Stimulated activated CD8-positive, alpha-beta memory T cell treated with anti-CD3 and anti-CD28 coated beads, Interleukin-2, amount 100 ng/mL, for 1 hour (primary cell): ENCODE data around the gene TAS2R39.
A peak's percentile ranks its signal among the peaks of the same experiment; 100 is the strongest.
"Not testable (repeated sequence)": the region's sequence is repeated elsewhere in the genome, so short reads cannot be mapped to it uniquely, and the experiment has no call there.

Experiments
- DNase-seq, 2 donors: peaks; one replicate each; pipeline ENCODE4 v3.0.0-alpha.2; 2020; ENCODE audit warnings: low read depth in 2 of 2

The TAS2R39 gene

DNA sequence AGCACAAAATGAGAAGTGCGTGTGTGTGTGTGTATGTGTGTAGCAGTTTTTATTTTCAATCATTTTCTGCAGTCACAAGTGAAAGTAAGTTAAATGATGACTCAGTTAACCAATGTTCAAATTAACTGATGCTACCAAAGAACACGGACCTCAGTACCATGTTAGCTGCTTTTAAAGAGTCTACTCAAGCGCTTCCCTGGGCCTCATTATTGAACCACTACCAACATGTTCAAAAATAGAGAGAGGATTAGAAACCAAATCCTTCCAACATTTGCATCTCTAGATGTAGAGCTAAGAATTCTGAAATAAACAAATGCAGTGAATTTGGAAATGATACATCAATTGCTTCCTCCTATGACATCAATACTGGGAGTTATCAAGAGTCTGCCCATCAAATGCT lies at the start of gene TAS2R39:
TSS of gene TAS2R39 (plus strand) at position 396 of the 400 bp plus-strand sequence. CDS start at position 396, 0 bp downstream.
- no peak for DNase-seq

DNA sequence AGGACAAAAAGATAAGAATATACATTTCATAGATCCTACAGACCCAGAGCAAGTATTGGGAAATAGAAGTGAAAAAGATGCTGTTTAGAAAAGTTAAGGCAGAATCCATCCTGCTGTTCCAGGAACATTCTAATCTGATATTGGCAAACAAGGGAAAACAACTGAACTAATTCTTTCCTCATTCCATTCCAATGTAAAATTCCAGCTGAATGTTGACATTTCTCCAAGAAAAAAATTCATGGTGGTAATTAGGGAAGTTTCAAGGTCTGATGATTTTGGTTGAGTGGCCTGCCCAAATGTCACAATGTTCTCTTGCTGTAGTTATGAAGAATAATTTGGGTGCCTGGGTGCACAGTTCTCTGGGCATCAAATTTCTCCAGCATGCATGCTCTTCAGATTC lies 36.1 kb upstream of the TAS2R39 start:
- no peak for DNase-seq

DNA sequence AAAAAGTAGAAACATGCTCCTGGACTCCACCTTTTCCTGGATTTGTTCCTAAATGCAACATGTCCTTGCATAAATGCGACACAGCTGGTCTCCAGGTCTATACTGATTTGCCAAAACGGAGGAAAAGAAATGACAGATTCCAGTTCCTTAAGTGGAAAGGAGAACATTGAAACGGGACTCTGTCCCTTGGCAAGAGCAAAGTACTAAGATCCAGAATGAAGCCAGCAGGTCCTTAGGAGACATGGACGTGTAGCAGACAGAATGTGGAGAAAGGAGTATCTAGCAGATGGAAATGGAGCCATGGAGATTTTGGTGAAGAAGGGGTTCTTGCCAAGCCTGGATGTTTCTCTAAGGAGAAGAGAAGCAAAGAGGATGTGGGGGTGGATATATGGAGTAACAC lies 35.2 kb upstream of the TAS2R39 start:
- DNase-seq = no peak

DNA sequence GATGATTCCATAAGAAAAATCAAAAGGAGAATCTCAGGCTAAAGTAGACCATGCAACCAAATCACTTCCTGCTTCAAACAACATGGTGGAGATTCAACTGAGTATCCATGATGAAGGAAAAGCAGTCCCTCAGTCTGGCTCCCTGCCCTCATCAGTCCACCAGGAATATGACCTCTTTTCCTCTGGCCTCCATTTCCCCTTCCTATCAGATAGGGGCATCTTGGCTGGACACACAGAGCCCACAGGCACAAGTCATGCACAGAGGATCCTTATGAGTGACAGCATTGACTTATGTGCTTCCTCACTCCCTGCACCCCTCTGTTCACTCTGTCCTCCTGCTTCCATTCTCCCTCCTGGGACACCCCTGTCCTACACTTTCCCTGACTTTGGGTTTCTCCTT lies 34.6 kb upstream of the TAS2R39 start:
- DNase-seq = no peak

DNA sequence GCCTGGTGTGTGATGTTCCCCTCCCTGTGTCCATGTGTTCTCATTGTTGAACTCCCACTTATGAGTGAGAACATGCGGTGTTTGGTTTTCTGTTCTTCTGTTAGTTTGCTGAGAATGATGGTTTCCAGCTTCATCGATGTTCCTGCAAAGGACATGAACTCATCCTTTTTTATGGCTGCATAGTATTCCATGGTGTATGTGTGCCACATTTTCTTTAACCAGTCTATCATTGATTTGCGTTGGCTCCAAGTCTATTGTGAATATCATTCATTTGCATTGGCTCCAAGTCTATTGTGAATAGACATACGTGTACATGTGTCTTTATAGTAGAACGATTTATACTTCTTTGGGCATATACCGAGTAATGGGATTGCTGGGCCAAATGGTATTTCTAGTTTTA lies 32.5 kb upstream of the TAS2R39 start:
- not testable (repeated sequence) for DNase-seq

DNA sequence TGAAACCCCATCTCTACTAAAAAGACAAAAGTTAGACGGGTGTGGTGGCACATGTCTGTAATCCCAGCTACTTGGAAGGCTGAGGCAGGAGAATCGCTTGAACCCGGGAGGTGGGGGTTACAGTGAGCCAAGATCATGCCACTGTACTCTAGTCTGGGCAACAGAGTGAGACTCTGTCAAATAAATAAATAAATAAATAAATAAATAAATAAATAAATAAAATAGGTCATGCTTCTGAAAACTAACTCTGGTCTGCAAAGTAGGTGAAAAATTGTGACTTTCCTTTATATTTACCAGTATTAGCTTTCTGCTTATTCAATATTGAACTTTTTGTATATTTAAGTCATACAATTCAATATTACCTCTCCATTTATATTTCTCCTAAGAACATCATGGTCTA lies 24.6 kb upstream of the TAS2R39 start:
- DNase-seq = not testable (repeated sequence)

DNA sequence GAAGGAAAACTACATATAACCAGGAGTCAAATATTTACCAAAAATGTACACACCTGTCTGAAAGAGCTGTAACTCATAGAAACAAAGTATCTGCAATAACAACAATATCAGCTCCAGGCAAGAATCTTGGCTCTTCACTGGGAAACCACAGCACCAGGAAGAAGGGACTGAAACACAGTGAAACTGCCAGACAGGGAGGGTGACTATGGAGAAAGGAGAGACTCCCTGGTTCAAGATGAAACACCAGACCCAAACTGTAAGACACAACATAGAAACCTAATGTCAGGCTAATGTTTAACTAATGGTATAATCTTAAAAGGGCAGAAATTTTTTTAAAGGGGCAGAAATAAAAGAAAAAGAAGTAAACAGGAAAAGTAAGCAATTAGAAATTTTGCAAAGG lies 11.5 kb upstream of the TAS2R39 start:
- no peak for DNase-seq

DNA sequence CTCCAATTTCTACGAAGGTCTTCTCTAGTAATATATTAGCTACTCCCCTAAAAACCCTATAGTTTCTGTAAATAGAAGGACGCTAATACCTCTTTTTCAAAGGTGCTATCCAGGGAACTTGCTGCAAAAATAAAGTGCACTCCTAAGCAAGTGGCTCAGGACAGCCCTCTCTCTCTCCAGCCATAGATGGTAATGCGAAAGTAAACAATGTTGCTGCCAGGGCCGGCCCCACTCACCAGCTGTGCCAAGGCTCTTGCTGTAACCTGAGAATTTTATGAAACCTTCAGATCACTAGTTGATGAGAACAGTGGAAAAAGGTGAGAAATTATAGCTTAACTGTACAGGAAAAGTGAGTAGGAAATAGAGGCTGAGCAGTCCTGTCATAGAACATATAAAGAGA lies 10.9 kb upstream of the TAS2R39 start:
- DNase-seq = no peak

DNA sequence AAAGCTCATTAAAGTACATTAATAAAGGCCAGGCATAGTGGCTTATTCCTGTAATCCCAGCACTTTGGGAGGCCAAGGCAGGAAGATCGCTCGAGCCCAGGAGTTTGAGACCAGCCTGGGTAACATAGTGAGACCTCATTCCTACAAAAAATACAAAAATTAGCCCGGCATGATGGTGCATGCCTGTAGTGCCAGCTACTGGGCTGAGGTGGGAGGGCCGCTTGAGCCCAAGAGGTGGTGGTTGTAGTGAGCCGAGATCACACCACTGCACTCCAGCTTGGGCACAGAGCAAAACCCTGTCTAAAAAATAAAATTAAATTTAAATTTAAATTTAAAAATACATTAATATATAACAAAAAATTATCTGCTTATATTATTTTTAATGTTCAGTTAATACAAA lies 7.1 kb upstream of the TAS2R39 start:
- no peak for DNase-seq

DNA sequence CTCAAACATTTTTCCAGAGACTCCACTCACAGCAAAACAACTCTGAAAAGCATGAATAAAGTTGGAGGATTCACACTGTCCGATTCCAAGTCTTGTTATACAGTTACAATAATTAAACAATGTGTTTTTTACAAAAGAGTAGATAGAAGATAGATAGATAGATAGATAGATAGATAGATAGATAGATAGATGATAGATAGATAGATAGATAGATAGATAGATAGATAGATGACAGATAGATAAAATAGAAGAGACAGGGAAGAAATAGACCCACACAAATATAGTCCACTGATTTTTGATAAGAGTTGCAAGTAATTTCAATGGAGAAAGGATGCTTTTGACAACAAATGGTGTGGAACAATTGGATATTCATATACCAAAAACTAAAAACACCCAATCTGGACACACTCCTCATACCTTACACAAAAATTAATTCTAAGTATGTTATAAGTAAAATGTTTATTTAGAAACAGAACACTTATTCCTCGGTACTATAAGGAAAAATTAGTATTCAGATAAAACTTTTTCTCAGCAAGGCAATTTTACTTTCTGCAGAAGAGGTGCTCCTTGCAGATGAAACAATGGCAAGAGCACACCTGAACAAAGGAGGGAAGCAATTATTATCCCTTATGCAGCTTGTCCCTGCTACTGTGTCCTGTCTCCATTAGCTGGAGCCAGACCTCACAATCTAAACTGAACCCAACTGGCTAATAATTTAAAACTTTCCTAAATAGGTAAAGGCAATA lies 5.7 kb upstream of the TAS2R39 start:
- no peak for DNase-seq

DNA sequence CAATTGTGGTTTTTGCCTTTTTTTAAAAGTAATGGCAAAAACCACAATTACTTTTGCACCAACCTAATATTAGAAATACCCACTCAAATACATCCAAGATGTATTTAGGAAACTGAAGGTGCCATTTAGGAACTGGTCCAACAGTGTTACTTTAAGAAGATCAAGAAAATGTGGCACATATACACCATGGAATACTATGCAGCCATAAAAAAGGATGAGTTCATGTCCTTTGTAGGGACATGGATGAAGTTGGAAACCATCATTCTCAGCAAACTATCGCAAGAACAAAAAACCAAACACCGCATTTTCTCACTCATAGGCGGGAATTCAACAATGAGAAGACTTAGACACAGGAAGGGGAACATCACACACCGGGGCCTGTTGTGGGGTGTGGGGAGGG lies 2.4 kb upstream of the TAS2R39 start:
- DNase-seq = not testable (repeated sequence)

DNA sequence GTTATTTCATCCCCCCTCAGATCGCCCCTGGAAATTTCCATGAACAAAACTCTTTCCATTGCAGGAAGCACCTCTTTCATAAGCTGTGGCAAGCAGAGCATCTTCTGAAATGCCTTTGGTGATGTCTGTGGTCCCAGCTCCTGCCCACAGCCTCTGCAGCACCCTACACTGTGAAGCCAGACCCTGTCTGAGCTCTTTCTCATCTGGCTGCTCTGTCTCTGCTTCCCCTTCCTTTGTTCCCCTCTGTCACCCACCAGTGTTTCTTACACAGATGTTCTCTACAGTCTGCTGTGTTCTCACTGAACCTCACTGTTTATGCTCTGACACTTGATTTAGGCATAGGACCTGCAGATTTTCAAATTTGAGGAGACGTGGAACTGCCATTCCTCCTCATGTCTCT lies 1.9 kb upstream of the TAS2R39 start:
- DNase-seq = no peak

DNA sequence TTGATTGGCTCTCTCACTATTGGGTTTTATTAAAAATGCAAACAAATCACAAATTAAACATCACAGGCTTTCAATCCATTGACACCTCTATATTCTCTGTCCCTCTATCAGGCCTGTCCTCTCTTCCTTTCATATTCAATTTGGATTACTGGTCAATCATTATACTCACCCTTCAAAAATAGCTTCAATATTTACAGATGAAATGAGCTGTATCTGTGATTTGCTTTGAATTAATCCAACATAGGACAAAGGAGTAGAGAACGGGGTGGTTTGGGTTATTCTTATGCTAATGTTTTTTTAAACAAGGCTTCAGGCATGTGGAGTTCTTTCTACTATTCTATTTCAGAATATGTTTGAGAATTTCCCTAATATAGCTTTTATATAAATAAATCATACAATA lies 2.3 kb downstream of the TAS2R39 start:
- DNase-seq = no peak

DNA sequence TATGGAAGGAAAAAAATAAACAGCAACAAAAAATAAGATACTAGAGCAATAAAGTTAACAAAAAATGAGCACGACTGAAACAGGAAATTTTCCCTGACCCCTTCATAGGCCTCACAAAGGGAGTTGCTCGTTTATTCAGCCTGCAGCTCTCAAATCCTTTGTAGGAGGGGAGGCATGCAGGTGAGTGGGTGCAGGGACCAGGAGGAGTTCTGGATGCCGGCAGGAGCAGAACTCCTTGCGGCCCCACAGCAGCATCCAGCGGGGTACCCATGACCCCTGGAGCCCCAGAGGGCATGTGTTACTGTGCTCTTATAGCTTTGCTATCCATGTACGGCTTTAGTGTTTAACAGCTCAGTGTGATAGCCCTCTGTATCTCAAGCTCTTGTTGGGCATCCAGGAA lies 5.8 kb downstream of the TAS2R39 start:
- DNase-seq = no peak

DNA sequence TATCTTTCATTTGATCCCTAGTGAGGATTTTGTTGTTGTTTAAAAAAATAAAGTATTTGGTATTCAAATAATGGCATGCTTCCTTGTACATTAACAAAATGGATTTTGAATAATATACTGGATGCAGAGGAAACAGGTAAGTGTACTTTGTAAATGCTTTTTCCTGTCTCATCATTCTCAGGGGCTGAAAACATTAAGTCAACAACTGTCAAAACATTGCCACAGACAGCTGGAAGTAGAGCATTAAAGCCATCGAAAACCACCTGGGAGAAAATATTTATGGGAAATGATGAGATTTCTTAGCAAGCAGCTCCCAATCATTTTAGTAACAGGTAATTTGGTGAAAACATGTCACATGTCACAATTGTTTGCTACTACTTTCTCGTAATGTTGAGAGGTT lies 10.7 kb downstream of the TAS2R39 start:
- no peak for DNase-seq

DNA sequence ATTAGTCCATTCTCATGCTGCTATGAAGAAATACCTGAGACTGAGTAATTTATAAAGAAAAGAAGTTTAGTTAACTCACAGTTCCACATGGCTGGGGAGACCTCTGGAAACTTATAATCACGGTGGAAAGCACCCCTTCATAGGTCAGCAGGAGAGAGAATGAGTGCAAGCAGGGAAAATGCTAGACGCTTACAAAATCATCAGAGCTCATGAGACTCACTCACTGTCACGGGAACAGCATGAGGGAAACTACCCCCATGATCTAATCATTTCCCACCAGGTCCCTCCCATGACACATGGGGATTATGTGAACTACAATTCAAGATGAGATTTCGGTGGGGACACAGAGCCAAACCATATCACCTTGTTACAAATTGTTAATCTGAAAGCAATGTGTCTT lies 15.8 kb downstream of the TAS2R39 start:
- DNase-seq = no peak

DNA sequence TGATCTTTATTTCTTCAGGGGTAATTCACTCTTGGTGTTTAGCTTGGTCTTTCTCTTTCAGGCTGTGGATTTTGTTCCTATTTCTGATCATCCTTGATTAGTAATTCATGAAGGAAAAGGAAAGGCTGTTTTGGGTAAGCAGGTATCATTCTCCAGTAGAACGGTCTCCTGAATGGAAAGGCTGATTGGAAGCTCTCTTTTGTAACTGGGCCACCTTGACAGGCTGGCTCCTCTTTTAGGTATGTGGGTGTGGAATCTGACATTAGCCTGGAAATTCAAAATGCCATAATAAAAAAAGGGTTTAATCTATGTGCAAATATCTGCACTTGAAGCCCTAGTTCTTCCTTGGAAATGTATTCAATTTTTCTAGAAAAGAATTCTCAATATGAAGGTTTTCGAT lies 18.9 kb downstream of the TAS2R39 start:
- no peak for DNase-seq

DNA sequence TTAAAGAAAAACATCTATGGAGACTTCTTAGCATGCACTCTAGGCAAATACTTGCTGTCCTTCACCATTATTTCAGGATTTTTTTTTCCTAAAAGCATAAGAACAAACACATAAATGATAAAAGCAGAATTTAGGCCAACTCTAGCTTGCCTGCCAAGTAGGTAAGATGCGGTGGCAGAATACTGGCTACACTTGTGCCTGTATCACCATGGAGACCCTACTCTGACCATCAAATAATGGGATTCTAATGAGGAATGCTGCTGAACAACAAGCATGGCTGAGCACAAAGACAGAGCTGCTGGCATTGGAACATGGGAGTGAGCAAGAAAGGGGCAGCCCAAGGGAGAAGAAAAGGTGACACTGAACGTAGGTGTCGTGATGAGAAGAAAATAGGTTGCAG lies 20.2 kb downstream of the TAS2R39 start:
- no peak for DNase-seq

DNA sequence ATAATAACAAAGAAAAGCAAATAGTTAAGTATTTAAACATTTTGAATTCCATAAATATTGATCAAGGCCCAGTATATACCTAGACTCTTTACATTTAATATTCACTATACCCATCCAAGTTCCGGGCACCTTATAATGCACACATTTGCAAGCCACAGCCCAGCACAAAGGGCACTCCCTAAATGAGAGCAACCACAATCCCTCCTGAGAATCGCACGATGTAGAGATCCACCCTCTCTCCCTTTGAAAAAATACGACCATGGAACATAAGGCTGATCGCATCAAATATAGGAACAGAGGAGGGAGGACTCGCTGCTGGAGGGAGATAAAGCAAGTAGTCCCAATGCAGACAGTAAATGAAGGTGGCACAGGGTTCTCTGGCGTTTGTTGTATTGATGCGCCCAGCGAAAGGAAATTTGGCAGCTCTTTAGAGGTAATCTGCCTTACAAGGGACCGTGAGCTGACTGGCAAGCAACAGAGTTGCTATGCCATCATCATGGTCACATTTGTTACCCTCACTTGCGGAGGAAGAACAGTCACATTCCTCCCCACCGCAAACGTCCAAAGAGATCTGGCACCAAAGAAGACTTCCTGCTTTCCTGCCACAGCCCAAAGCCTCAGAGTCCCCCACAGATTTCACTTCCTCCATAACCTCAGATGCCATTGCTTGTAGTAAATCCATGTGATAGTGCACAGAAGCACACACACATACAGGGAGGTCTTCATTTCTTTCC lies 22.5 kb downstream of the TAS2R39 start:
- DNase-seq = no peak

DNA sequence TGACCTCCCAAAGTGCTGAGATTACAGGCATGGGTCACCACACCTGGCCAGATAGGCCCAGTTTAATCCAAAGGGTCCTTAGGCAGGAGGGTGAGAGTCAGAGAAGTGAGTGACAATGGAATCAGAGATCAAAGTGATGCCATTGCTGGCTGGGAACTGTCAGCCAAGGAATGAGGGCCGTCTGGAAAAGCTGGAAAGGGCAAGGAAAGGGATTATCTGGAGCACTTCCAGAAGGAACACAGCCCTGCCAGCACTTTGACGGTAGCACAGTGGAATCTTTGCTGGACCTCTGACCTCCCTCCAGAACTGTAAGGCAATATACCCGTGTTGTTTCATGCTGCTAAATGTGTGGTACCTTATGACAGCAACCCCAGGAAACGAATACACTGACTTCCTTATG lies 27.3 kb downstream of the TAS2R39 start:
- DNase-seq = no peak

DNA sequence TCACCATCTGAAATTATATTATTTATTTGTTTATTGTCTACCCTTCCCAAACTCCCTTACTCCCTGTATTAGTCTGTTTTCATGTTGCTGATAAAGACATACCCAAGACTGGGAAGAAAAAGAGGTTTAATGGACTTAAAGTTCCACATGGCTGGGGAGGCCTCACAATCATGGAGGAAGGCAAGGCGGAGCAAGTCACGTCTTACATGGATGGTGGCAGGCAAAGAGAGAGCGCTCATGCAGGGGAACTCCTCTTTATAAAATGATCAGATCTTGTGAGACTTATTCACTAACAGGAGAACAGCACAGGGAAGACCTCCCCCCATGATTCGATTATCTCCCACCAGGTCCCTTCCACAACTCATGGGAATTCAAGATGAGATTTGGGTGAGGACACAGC lies 30.3 kb downstream of the TAS2R39 start:
- DNase-seq = not testable (repeated sequence)

DNA sequence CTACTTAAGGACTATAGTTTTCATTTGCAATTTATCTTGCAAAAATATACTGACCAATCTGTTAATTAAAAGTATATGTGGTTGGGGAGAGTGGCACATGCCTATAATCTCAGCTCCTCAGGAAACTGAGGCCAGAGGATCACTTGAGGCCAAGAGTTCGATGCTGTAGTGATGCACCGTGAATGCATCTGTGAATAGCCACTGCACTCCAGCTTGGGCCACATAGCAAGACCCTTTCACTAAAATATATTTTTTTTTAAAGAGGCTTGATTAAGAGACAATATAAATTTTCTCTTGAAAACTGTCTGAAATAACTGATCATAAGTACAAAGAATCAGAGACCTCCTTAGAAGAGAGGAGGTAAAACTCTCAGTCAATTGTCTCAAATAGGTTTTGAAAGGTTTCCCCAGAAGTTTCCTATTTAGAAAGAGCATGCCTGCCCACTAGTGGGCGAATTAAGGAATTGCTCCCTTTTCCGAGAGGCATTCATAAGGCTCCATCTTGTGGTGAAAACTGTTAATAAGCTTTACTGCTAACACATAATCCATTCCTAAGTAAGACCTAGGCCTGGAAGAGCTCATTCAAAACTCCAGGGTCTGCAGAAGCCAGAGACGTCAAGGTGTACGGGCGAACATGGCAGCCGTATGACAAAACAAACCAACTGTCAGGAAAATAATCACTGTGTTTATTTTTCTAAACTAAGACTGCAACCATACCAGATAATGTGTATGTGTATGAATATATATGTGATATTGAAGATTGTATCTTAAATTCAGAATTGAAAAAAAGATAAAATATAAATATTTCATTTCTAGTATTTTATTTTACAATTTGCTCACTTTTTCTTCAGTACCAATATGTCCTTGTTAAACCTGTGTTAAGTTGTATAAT lies 31.8 kb downstream of the TAS2R39 start:
- peak; percentile 14 to 33 for DNase-seq
